Adrenal gland (tissue), 5 donors: ENCODE results near the gene SPECC1L.

ENCODE experiments used
- POLR2A ChIP-seq, 2 donors: fragments of 450-650 bp; IDR thresholded peaks; one replicate each; pipeline ENCODE4 v1.6.1; 2017; ENCODE audit warnings: antibody characterized with exemption in 2 of 2, mild to moderate bottlenecking in 2 of 2, moderate library complexity in 1 of 2
- TF ChIP-seq, protein P1 (sequence below), 6 experiments: fragments of 450-650 bp in 4 of 6; fragments of 200-600 bp in 2 of 6; sonication (generic) in 1 of 6; IDR thresholded peaks; 1 replicate in 5 of 6; 2 replicates in 1 of 6; pipeline versions ENCODE4 v1.5.1 to v1.8.0; 2016 to 2021; ENCODE audit warnings: antibody characterized with exemption in 6 of 6, mild to moderate bottlenecking in 2 of 6, moderate library complexity in 1 of 6
- donor health status: DM: no; HTN: no; CAD: no.

DNA sequence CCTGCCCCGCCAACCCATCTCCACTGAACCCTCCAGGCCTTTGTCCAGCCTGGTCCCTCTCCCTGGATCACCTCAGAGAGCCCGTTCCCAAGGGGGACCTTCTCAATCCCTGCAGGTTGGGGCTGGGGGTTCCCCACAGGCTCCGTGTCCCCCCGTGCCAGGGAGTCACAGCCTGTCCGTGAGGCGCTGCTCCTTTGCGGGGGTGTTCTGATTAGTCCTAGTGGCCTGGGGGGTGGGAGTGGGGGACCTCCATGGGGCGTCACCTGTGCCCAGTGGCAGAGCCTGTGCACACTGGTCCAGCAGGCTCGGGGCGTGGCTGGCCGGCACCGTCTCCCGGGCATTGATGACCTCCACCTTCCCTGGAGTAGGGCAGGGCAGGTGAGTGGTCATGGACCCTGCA lies 37.4 kb upstream of the SPECC1L start:
- TF ChIP-seq, protein P1, sequence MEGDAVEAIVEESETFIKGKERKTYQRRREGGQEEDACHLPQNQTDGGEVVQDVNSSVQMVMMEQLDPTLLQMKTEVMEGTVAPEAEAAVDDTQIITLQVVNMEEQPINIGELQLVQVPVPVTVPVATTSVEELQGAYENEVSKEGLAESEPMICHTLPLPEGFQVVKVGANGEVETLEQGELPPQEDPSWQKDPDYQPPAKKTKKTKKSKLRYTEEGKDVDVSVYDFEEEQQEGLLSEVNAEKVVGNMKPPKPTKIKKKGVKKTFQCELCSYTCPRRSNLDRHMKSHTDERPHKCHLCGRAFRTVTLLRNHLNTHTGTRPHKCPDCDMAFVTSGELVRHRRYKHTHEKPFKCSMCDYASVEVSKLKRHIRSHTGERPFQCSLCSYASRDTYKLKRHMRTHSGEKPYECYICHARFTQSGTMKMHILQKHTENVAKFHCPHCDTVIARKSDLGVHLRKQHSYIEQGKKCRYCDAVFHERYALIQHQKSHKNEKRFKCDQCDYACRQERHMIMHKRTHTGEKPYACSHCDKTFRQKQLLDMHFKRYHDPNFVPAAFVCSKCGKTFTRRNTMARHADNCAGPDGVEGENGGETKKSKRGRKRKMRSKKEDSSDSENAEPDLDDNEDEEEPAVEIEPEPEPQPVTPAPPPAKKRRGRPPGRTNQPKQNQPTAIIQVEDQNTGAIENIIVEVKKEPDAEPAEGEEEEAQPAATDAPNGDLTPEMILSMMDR (IDR thresholded peaks at IDR 0.05): no peak
- no peak for TF ChIP-seq POLR2A (IDR thresholded peaks at IDR 0.05)
